Ishikawa (cell line): ENCODE data around the gene HIVEP2.

Source experiments
- CEBPB ChIP-seq: IDR thresholded peaks from 2 replicates; pipeline ENCODE4 v1.6.1; 2012
- EP300 ChIP-seq: IDR thresholded peaks from 2 replicates; pipeline ENCODE4 v1.6.1; 2012; ENCODE audit warnings: borderline replicate concordance
- NFIC ChIP-seq: IDR thresholded peaks from 2 replicates; pipeline ENCODE4 v1.6.1; 2012
- TAF1 ChIP-seq: IDR thresholded peaks from 2 replicates; pipeline ENCODE4 v1.6.1; 2012; ENCODE audit warnings: low read depth, mild to moderate bottlenecking
- YY1 ChIP-seq: IDR thresholded peaks from 2 replicates; pipeline ENCODE4 v1.6.1; 2012; ENCODE audit warnings: low read depth

DNA sequence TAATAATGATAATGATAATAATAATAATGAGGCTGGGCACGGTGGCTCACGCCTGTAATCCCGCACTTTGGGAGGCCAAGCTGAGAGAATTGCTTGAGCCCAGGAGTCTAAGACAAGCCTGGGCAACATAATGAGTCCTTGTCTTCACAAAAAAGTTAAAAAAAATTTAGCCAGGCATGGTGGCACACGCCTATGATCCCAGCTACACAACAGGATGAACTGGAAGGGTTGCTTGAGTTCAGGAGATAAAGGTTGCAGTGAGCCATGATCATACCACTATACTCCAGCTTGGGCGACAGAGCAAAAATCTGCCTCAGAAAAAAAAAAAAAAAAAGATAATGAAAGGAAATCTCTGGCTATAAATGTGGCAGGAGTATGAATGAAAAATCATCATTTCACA, 213.4 kb downstream of the HIVEP2 start:
- TF ChIP-seq YY1 (no peak), NFIC (no peak), EP300 (no peak), TAF1 (no peak), CEBPB (no peak)
